ENCODE data around the gene OLA1.
"Not testable (repeated sequence)": the region's sequence is repeated elsewhere in the genome, so short reads cannot be mapped to it uniquely, and the experiment has no call there.

Gene OLA1

DNA sequence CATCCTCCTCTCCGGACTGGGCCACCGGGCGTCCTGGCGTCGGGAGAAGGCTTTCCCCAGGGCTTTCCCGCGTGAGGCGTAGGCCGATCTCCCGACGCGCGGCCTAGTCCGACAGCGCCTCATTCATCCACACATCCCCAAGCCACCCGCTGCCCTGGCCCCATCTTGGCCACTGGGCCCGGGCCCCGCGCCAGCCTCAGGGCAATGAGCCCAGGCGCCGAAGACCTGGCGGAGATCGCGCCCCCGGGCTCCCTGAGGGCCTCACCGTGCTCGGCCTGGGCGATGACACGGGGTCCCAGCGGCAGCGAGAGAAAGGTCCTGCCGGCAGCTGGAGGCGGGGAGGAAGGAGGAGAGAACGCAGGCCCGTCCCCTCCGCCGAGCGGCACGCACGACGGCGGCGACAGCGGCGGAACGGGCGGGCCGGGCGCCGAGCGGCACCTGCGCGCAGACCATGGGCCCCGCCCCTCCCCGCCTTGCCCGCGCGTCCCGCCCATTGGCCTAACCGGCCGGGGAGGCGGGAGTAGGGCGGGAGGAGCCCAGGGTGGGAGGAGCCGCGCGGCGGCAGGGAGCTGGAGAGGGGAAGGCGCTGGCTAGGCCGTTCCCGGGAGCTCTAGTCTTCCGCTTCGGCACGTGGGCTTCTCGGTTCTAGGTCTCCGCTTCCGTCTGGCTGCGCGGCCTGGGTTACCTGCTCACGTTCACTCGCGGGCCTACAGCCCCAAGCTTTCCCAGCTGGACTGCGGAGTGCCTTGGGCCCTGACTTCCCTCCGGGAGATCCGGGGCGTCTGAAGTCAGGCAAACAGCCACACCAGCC lies at the start of gene OLA1:
Gene OLA1, minus strand, starts transcription at position 346 of the 811 bp plus-strand sequence. CDS start 1,717 bp downstream, outside the sequence.
- peak; percentile 98 for DNase-seq

DNA sequence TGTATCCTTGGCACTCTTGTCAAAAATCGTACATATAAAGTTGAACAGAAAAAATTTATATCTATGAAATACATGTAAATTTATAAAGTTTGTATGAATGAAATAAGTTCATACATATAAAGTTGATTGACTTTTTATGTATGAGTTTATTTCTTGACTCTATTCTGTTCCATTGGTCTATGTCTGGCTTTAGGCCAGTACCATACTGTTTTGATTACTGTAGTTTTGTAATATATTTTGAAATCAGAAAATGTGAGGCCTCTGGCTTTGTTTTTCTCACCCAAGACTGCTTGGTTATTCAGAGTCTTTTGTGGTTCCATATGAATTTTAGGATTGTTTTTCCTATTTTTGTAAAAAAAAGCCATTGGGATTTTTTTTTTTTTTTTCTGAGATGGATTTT lies 44.6 kb upstream of the OLA1 start:
- DNase-seq, result no peak

DNA sequence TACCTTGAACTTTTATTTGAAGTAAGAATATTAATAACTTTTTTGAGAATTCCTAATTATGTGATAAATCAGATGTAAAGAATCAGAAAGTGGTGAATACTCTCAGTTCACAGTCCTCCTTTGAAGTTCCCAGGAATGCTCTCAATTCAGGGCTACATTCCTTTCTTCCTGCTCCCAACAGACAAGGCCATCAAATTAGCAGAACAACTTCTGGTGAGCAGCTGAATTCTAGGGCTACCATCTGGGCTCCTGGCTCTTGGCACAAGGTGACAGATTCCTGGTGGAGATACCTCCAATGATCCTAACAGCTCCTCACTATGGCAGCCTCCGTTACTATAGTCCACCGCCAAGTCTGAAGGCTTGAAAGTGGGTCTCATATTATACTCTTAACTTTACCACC lies 37.8 kb upstream of the OLA1 start:
- DNase-seq, result no peak

- no peak for DNase-seq
Observed at GRCh38 chr2:174282441-174282840, 34.1 kb upstream of the OLA1 start.

DNA sequence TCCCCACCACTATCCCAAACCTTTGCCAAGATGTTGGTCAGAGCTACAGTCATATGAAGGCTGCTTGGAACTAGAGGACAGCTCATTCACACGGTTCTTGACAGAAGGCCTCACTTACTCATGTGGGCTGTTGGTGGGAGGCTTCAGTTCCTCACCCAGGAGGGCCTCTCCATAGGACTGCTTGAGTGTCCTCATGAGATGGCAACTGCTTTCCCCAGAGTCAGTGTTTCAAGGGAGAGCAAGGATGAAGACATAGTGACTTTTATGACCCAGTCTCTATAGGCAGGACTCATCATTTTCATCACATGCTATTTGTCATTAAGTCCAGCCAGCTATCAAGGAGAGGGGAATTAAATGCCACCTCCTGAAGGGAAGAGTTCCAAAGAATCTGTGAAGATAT lies 33.4 kb upstream of the OLA1 start:
- DNase-seq, result no peak

- no peak for DNase-seq
Observed at GRCh38 chr2:174280596-174280995, 32.3 kb upstream of the OLA1 start.

- DNase-seq, result not testable (repeated sequence)
Observed at GRCh38 chr2:174270263-174270662, 21.9 kb upstream of the OLA1 start.

DNA sequence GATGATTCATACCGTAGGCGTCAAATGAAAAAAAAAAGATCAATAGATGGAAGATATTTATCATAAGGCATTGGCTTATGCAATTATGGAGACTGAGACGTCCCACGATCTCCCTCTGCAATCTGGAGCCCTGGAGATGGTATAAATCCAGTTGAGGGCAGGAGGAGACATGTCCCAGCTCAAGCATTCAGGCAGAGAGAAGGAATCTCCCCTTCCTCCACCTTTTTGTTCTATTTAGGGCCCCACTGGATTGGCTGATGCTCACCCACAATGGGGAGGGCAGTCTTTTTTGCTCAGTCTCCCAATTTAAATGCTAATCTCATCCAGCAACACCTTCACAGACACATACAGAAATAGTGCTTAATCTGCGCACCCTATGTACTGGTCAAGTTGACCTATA lies 18.0 kb upstream of the OLA1 start:
- DNase-seq, result no peak

DNA sequence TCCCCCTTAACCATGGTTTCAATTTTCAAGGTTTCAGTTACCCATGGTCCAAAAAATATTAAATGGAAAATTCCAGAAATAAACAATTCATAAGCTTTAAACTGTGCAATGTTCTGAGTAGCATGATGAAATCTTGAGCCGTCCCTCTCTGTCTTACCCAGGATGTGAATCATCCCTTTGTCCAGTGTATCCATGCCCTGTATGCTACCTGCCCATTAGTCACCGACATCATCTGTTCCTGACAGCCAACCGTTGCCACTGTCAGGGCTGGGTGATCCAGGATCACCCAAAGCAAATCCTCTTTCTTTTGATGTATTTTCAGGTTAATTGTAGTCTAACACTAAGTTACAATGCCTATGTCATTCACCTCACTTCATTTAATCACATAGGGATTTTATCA lies 15.7 kb upstream of the OLA1 start:
- no peak for DNase-seq

GRCh38 chr2:174259981-174260380 lies 11.6 kb upstream of the OLA1 start:
- no peak for DNase-seq

DNA sequence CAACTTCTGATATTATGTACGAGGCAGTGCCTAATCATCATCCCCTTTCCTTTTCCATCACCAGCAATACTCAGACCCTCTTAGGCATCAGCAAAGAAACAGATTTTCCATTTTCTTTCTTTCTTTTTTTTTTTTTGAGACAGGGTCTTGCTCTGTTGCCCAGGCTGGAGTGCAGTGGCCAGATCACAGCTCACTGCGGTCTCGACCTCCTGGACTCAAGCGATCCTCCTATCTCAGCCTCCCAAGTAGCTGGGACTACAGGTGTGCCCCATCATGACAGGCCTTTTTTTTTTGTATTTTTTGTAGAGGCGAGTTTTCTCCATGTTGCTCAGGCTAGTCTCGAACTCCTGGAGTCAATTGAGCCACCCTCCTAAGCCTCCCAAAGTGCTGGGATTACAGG lies 5.9 kb upstream of the OLA1 start:
- DNase-seq, result no peak

- DNase-seq, result no peak
Observed at GRCh38 chr2:174248998-174249592, 763 bp upstream of the OLA1 start.

GRCh38 chr2:174247474-174248186 lies 702 bp downstream of the OLA1 start:
- no peak for DNase-seq

GRCh38 chr2:174246944-174247381 lies 1.4 kb downstream of the OLA1 start:
- DNase-seq, result no peak

DNA sequence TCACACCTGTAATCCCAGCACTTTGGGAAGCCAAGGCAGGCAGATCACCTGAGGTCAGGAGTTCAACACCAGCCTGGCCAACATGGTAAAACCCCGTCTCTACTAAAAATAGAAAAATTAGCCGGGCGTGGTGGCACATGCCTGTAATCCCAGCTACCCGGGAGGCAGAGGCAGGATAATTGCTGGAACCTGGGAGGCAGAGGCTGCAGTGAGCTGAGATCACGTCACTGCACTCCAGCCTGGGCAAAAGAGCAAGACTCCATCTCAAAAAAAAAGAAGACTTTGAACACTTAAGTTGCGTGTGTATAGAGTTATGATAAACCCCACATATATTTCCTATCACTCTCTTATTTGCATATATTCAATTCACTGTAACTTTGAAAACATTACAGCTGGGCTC lies 2.7 kb downstream of the OLA1 start:
- not testable (repeated sequence) for DNase-seq

GRCh38 chr2:174245065-174245464 lies 3.3 kb downstream of the OLA1 start:
- no peak for DNase-seq

DNA sequence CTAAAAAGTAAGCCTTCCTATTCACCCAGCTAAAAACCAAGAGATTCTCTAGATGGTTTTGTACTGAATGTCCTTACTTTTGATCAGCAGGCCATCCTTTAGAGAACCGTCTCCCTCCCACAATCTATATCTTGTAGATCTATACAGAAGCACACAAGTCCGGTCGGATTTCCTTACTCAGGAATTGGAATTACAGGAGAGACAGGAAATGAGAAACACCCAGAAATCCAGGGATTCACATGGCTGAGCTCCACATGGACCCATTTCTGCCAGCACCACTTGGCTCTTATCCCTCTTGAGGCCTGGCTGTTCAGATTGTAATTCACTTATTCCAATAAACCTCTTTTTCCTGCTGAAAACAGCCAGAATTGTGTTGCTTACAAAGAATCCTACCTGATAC lies 4.5 kb downstream of the OLA1 start:
- DNase-seq, result no peak

DNA sequence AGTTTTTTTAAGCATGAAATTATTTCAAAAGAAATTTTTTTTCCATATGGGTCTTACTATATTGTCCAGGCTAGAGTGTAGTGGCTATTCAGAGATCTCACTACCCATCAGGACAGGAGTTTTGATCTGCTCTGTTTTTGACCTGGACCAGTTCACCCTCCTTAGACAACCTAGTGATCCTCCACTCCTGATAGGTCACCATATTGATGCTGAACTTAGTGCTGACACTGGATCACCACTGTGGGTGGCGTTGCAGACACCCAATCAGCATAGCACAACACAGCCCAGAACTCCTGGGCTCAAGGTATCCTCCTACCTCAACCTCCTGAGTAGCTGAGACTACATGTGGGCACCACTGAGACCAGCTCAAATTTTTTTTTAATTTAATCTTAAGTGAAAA lies 8.2 kb downstream of the OLA1 start:
- no peak for DNase-seq

GRCh38 chr2:174236429-174236828 lies 11.9 kb downstream of the OLA1 start:
- DNase-seq, result no peak

DNA sequence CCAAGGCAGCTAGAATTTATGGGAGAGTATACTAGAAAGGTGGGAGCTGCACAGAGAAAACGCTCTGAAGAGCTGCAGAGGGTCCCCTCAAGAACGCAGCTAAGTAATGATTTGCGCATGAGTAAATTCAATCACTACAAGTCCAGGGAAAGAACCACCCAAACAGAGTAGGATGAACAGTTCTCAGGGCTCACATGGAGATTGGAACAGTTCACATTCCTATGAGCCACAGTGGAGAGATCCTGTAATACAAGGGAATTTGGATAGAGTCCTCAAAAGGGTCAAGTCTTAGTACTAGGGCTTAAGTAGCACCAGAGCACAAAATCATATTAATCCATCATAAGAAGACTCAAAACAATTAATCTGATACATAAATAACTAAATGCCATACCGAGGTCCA lies 12.7 kb downstream of the OLA1 start:
- DNase-seq, result no peak

DNA sequence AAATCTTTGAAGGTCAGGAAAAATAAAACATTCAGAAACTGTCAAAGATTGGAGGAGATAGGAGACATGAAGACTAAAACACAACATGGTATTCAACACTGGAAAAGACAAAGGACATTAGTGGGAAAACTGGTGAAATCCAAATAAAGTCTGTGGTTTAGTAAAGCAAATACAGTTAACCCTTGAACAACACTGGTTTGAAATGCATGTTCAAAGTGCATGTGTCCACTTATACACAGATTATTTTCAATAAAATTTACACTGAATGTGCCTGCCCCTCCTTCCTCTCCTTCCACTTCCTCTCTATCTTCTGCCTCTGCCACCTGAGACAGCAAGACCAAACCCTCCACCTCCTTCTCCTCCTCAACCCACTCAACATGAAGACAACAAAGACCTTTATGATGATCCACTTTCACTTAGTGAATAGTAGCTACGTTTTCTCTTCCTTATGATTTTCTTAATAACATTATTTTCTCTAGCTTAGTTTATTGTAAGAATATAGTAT lies 14.5 kb downstream of the OLA1 start:
- no peak for DNase-seq

DNA sequence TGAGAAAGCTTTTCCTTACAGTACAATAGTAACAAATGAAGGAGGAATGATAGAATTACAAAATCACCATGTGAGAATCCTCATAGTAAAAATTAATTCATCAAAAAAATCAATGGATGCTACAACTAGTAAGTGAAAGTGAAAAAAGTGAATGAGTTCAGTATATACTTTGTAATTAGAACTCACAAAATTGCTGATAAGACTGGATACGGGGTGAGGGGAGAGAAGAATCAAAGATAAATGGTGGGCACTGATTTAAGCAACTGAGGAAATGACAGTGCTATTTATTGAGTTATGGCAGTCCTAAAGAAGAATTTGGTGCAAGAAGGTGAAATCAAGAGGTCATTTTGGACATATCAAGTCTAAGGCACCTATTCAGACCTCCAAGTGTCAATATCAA lies 20.6 kb downstream of the OLA1 start:
- DNase-seq, result no peak

DNA sequence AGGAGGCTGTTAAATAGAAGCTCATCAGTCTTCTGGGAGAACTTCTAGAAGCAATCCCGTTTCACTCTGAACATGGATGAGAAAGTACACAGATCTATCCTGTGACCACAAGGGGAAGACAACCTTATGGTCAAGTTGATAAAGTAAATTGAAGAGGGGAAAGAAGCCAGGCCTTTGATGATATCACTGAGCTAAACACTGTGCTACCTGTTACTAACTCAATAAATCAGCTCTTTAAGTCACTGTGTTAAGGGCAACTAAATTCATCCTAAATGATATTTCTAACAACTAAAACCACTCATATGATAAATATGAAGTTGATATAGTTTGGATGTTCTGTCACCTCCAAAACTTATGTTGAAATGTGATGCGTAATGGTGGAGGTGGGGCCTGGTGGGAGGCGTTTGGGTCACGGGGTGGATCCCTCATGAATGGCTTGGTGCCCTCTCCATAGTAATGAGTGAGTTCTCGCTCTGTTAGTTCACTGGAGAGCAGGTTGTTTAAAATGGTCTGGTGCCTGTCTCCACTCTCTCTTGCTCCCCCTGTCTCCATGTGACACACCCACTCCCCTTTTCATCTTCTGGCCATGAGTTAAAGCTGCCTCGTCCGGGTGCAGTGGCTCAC lies 23.6 kb downstream of the OLA1 start:
- DNase-seq, result no peak

Data from activated CD8-positive, alpha-beta memory T cell treated with anti-CD3 and anti-CD28 coated beads, Interleukin-2, amount 50 U/mL, for 4 hours (primary cell).